ENCODE results near the gene FRMD4A. TPM values are rescaled to one million over a fixed set of nuclear protein-coding genes. Genes with fewer than 3 reads are reported as not detected.
"Not testable (repeated sequence)": the region's sequence is repeated elsewhere in the genome, so short reads cannot be mapped to it uniquely, and the experiment has no call there.

FRMD4A gene
- total RNA-seq, 1 donor from 2014 or later: 34.6 TPM

DNA sequence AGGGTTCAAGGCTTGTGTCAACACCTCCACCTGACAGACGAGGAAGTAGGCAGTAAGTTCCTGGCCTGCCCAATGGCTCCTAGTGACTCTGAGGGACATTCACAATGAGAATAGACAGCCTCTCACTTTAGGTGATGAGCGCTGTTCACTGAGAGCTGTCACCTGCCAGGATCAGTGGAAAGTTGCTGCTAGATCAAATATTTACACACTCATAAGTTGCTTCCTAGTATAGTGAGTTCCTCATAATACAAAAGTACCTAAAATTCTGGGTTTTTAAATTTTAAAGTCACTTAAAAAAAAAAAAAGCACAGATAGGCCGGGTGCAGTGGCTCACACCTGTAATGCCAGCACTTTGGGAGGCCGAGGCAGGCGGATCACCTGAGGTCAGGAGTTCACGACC, 423.2 kb downstream of the FRMD4A start:
- H3K4me3 ChIP-seq (ENCODE audit: low read depth, low read length): no peak overlapping the region
- TF ChIP-seq, protein P1, sequence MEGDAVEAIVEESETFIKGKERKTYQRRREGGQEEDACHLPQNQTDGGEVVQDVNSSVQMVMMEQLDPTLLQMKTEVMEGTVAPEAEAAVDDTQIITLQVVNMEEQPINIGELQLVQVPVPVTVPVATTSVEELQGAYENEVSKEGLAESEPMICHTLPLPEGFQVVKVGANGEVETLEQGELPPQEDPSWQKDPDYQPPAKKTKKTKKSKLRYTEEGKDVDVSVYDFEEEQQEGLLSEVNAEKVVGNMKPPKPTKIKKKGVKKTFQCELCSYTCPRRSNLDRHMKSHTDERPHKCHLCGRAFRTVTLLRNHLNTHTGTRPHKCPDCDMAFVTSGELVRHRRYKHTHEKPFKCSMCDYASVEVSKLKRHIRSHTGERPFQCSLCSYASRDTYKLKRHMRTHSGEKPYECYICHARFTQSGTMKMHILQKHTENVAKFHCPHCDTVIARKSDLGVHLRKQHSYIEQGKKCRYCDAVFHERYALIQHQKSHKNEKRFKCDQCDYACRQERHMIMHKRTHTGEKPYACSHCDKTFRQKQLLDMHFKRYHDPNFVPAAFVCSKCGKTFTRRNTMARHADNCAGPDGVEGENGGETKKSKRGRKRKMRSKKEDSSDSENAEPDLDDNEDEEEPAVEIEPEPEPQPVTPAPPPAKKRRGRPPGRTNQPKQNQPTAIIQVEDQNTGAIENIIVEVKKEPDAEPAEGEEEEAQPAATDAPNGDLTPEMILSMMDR (conservative IDR thresholded peaks at IDR 0.05; ENCODE audit: low read depth, low read length): no peak
- DNase-seq (ENCODE audit: low read depth): no peak

GRCh38 chr10:13905281-13905680, 425.4 kb downstream of the FRMD4A start:
- DNase-seq (ENCODE audit: low read depth): no peak
- TF ChIP-seq, protein P1 (conservative IDR thresholded peaks at IDR 0.05; ENCODE audit: low read depth, low read length): no peak
- H3K4me3 ChIP-seq (ENCODE audit: low read depth, low read length): no peak overlapping the region

GRCh38 chr10:13904064-13904463, 426.7 kb downstream of the FRMD4A start:
- TF ChIP-seq, protein P1 (conservative IDR thresholded peaks at IDR 0.05; ENCODE audit: low read depth, low read length): no peak
- H3K4me3 ChIP-seq (ENCODE audit: low read depth, low read length): no peak overlapping the region
- DNase-seq (ENCODE audit: low read depth): no peak

- TF ChIP-seq, protein P1 (conservative IDR thresholded peaks at IDR 0.05; ENCODE audit: low read depth, low read length): no peak
- no peak overlapping the region for H3K4me3 ChIP-seq (ENCODE audit: low read depth, low read length)
Observed at GRCh38 chr10:13902868-13903587, 427.7 kb downstream of the FRMD4A start.

DNA sequence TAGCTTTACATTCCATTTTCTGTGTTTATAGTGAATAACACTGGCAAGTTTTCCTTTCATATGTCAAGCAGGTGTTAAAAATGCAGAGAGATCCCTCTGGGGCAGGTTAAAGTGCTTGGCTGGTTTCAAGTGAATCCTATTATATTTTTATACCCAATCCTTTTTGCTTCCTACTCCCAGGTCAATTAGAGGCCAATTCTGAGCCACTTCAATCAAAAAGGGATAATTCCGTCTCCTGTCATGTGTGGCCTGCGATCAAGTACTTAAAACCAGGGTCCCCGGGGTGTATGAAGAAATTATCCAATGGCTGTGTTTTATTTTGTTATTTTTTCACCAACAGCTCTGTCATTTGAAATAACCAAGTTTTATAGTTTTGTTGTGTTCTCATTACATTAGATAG, 430.8 kb downstream of the FRMD4A start:
- H3K4me3 ChIP-seq (ENCODE audit: low read depth, low read length): no peak overlapping the region
- TF ChIP-seq, protein P1 (conservative IDR thresholded peaks at IDR 0.05; ENCODE audit: low read depth, low read length): no peak
- DNase-seq (ENCODE audit: low read depth): no peak

More at GRCh38 chr10:13902868-13903587, 427.7 kb downstream of the FRMD4A start:
- no peak for DNase-seq (ENCODE audit: low read depth)

GRCh38 chr10:13896146-13896545, 434.6 kb downstream of the FRMD4A start:
- not testable (repeated sequence) for DNase-seq (ENCODE audit: low read depth); H3K4me3 ChIP-seq (ENCODE audit: low read depth, low read length)

DNA sequence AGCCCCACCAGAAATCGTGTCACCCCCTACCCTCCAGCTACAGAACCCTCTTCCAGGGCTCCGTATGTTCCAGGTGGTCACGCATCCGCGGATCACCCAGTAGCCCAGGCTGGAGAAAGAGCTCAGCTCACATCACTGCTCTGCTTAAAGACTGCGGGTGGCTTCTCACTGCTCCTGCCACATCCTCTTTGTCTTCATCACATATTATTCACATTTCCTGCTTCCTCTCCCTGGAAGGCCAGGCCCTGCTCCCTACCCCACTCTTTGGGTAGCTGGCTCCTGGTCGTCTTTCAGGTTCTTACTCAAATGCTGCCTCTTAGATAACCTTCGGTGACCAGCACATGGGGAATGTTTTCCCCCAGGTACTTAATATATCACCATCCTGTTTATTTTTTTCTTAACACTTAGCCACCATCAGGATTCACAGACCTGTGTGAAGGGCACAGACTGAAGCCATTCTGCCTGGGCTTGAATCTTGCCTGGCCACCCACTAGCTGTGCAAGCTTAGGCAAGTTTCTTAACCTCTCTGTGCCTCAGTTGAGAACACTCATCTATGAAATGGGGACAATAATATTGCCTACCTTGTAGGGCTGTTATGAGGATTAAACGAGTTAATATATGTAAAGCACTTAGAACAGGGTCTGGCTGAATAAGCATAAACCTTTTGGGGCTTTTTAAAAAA, 436.2 kb downstream of the FRMD4A start:
- DNase-seq (ENCODE audit: low read depth): no peak
- H3K4me3 ChIP-seq (ENCODE audit: low read depth, low read length): no peak overlapping the region
- TF ChIP-seq, protein P1 (conservative IDR thresholded peaks at IDR 0.05; ENCODE audit: low read depth, low read length): no peak

Measured in epithelial cell of proximal tubule (primary cell).